GM23338 (cell line): Measurements from ENCODE around the gene CXXC5. TPM values are rescaled to one million over a fixed set of nuclear protein-coding genes. Genes with fewer than 3 reads are reported as not detected.
A peak's percentile ranks its signal among the peaks of the same experiment; 100 is the strongest.

Source experiments
- ATAC-seq: fragments of 200-7000 bp; cut with Tn5 transposase; 3 replicates; pipeline ENCODE4 v1.9.1; 2020
- DNase-seq: peaks from one replicate; pipeline ENCODE4 v3.0.0-alpha.2; 2015; ENCODE audit warnings: low spot score
- H2AFZ ChIP-seq: fragments of 200-600 bp; sonication (generic); 2 replicates; pipeline ENCODE4 v1.8.0; 2016; ENCODE audit warnings: antibody characterized with exemption, mild to moderate bottlenecking, moderate library complexity
- H3F3A ChIP-seq: fragments of 200-600 bp; sonication (generic); replicated peaks from 2 replicates; pipeline ENCODE4 v1.8.0; 2017; ENCODE audit warnings: antibody characterized with exemption, mixed run types, low read depth
- H3K27ac ChIP-seq: fragments of 200-600 bp; sonication (generic); 2 replicates; pipeline ENCODE4 v1.6.1; 2016; ENCODE audit warnings: low read depth
- H3K27me3 ChIP-seq: fragments of 200-600 bp; sonication (generic); 2 replicates; pipeline ENCODE4 v1.8.0; 2016; ENCODE audit warnings: mild to moderate bottlenecking, mixed run types, moderate library complexity; ENCODE audit not compliant: insufficient read depth
- H3K36me3 ChIP-seq: fragments of 200-600 bp; sonication (generic); 2 replicates; pipeline ENCODE4 v1.8.0; 2016; ENCODE audit warnings: mild to moderate bottlenecking; ENCODE audit not compliant: insufficient read depth
- H3K4me1 ChIP-seq: fragments of 200-600 bp; sonication (generic); 2 replicates; pipeline ENCODE4 v1.8.0; 2016; ENCODE audit warnings: mild to moderate bottlenecking, moderate library complexity; ENCODE audit not compliant: insufficient read depth
- H3K4me2 ChIP-seq: fragments of 200-600 bp; sonication (generic); 2 replicates; pipeline ENCODE4 v1.7.1; 2017; ENCODE audit warnings: mixed run types
- H3K4me3 ChIP-seq: fragments of 200-600 bp; sonication (generic); 2 replicates; pipeline ENCODE4 v1.6.1; 2016; ENCODE audit warnings: mixed run types
- H3K79me2 ChIP-seq: fragments of 200-600 bp; sonication (generic); replicated peaks from 2 replicates; pipeline ENCODE4 v1.8.0; 2017; ENCODE audit warnings: mild to moderate bottlenecking; ENCODE audit not compliant: insufficient read depth
- H3K9me2 ChIP-seq: fragments of 200-600 bp; sonication (generic); 2 replicates; pipeline ENCODE4 v1.8.0; 2017; ENCODE audit not compliant: insufficient read depth
- H4K20me1 ChIP-seq: fragments of 200-600 bp; sonication (generic); replicated peaks from 2 replicates; pipeline ENCODE4 v1.8.0; 2017; ENCODE audit warnings: mild to moderate bottlenecking; ENCODE audit not compliant: insufficient read depth
- H3K27ac Mint-ChIP-seq: 2 replicates; pipeline ENCODE4 v1.8.0; 2020; ENCODE audit warnings: inconsistent platforms, mild to moderate bottlenecking, moderate library complexity, mixed read lengths
- H3K27me3 Mint-ChIP-seq: 3 replicates; pipeline ENCODE4 v1.8.0; 2022; ENCODE audit warnings: low read depth, mild to moderate bottlenecking, moderate library complexity, mixed read lengths, inconsistent platforms; ENCODE audit not compliant: insufficient read depth, poor library complexity
- H3K36me3 Mint-ChIP-seq: 3 replicates; pipeline ENCODE4 v1.8.0; 2021; ENCODE audit warnings: low read depth, mild to moderate bottlenecking, inconsistent platforms, moderate library complexity, mixed read lengths
- H3K4me1 Mint-ChIP-seq: 3 replicates; pipeline ENCODE4 v1.8.0; 2020; ENCODE audit warnings: mild to moderate bottlenecking, inconsistent platforms, mixed read lengths
- H3K4me3 Mint-ChIP-seq: 3 replicates; pipeline ENCODE4 v1.8.0; 2021; ENCODE audit warnings: moderate library complexity, mild to moderate bottlenecking, inconsistent platforms, mixed read lengths
- H3K9me3 Mint-ChIP-seq: 3 replicates; pipeline ENCODE4 v1.8.0; 2020; ENCODE audit warnings: moderate library complexity, mild to moderate bottlenecking, inconsistent platforms, mixed read lengths
- CREB1 ChIP-seq: fragments of 250-450 bp; sonication (Bioruptor Pico); IDR thresholded peaks from 2 replicates; pipeline ENCODE4 v1.5.0; 2020; ENCODE audit warnings: low read depth, mild to moderate bottlenecking, moderate library complexity
- EZH2 ChIP-seq: fragments of 200-600 bp; sonication (generic); IDR thresholded peaks from one replicate; pipeline ENCODE4 v1.8.0; 2017; ENCODE audit warnings: antibody characterized with exemption, mild to moderate bottlenecking, low read depth; ENCODE audit not compliant: unreplicated experiment
- EZH2phosphoT487 ChIP-seq: fragments of 200-600 bp; sonication (generic); IDR thresholded peaks from one replicate; pipeline ENCODE4 v1.8.1; 2018; ENCODE audit warnings: antibody characterized with exemption; ENCODE audit not compliant: unreplicated experiment
- JUNB ChIP-seq: IDR thresholded peaks from one replicate; pipeline ENCODE4 v1.6.1; 2016; ENCODE audit warnings: antibody characterized with exemption; ENCODE audit not compliant: unreplicated experiment
- NANOG ChIP-seq: IDR thresholded peaks from 2 replicates; pipeline ENCODE4 v1.6.1; 2016; ENCODE audit warnings: antibody characterized with exemption, borderline replicate concordance
- ZNF331 ChIP-seq: fragments of 250-450 bp; sonication (Bioruptor Pico); IDR thresholded peaks from 2 replicates; pipeline ENCODE4 v1.5.0; 2020; ENCODE audit warnings: low read depth, mild to moderate bottlenecking, moderate library complexity
- polyA plus RNA-seq: library from polyadenylated mRNA; unstranded; fragments of >200 nt; fragmentation: Nextera tagmentation; extraction: Ambion mirVana; gene quantifications from 2 replicates; pipeline ENCODE4 v1.2.1, GENCODE V29; 2016
- total RNA-seq: library from RNA; depleted of rRNA; stranded (reverse); fragments of >200 nt; shearing (Covaris generic); gene quantifications from 2 replicates; pipeline ENCODE4 v1.2.3, GENCODE V29; 2014
- TF ChIP-seq, protein P1 (sequence below): IDR thresholded peaks from one replicate; pipeline ENCODE4 v1.6.1; 2018; ENCODE audit warnings: antibody characterized with exemption; ENCODE audit not compliant: unreplicated experiment
- TF ChIP-seq, protein P2 (sequence below), 2 experiments: fragments of 200-600 bp in 1 of 2; sonication (generic) in 1 of 2; conservative IDR thresholded peaks; 2 replicates each; pipeline versions ENCODE4 v1.5.1 to v1.6.1; 2016 to 2017; ENCODE audit warnings: antibody characterized with exemption in 2 of 2, low read depth in 2 of 2, mild to moderate bottlenecking in 2 of 2, moderate library complexity in 1 of 2
- TF ChIP-seq, protein P3 (sequence below): IDR thresholded peaks from 2 replicates; pipeline ENCODE4 v1.6.1; 2016; ENCODE audit warnings: antibody characterized with exemption

Gene CXXC5
- total and polyA plus RNA-seq, 2 experiments from 2014 or later = 63.3 to 111 TPM

GRCh38 chr5:139639619-139640380, 8.3 kb upstream of the CXXC5 start:
- Histone ChIP-seq H3K4me2 (peak overlapping the region; percentile 96; the same call in 1 of the 2 replicates), H3K79me2 (no peaks in the 10 kb centered on the region; the same call in 1 of the 2 replicates), H3K27me3 (peaks cover 17% of the 10 kb centered on the region), H3K4me1 (peaks cover 81% of the 10 kb centered on the region), H3K27ac (no peak overlapping the region), H3K9me2 (no peaks in the 10 kb centered on the region), H3F3A (peaks cover 47% of the 10 kb centered on the region), H3K36me3 (no peaks in the 10 kb centered on the region), H4K20me1 (0 out of 2 replicates have a peak, but pooled peaks cover 3% of the 10 kb centered on the region), H2AFZ (no peak overlapping the region), H3K4me3 (no peak overlapping the region)
- Mint-ChIP-seq H3K36me3 (no peaks in the 10 kb centered on the region; the same call in 2 of the 3 replicates), H3K4me1 (peaks cover 82% of the 10 kb centered on the region), H3K27me3 (peaks cover 48% of the 10 kb centered on the region), H3K9me3 (no peaks in the 10 kb centered on the region), H3K27ac (no peak overlapping the region), H3K4me3 (peak overlapping the region; percentile 8; the same call in 1 of the 3 replicates)
- ATAC-seq = no peak
- DNase-seq = no peak
- no peak for TF ChIP-seq CREB1 (CRISPR knock-in tag)
- TF ChIP-seq ZNF331 (CRISPR knock-in tag) = no peak
- no peak for TF ChIP-seq NANOG
- no peak for TF ChIP-seq EZH2
- TF ChIP-seq, protein P1, sequence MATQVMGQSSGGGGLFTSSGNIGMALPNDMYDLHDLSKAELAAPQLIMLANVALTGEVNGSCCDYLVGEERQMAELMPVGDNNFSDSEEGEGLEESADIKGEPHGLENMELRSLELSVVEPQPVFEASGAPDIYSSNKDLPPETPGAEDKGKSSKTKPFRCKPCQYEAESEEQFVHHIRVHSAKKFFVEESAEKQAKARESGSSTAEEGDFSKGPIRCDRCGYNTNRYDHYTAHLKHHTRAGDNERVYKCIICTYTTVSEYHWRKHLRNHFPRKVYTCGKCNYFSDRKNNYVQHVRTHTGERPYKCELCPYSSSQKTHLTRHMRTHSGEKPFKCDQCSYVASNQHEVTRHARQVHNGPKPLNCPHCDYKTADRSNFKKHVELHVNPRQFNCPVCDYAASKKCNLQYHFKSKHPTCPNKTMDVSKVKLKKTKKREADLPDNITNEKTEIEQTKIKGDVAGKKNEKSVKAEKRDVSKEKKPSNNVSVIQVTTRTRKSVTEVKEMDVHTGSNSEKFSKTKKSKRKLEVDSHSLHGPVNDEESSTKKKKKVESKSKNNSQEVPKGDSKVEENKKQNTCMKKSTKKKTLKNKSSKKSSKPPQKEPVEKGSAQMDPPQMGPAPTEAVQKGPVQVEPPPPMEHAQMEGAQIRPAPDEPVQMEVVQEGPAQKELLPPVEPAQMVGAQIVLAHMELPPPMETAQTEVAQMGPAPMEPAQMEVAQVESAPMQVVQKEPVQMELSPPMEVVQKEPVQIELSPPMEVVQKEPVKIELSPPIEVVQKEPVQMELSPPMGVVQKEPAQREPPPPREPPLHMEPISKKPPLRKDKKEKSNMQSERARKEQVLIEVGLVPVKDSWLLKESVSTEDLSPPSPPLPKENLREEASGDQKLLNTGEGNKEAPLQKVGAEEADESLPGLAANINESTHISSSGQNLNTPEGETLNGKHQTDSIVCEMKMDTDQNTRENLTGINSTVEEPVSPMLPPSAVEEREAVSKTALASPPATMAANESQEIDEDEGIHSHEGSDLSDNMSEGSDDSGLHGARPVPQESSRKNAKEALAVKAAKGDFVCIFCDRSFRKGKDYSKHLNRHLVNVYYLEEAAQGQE = no peak
- TF ChIP-seq EZH2phosphoT487 = no peak
- TF ChIP-seq, protein P2, sequence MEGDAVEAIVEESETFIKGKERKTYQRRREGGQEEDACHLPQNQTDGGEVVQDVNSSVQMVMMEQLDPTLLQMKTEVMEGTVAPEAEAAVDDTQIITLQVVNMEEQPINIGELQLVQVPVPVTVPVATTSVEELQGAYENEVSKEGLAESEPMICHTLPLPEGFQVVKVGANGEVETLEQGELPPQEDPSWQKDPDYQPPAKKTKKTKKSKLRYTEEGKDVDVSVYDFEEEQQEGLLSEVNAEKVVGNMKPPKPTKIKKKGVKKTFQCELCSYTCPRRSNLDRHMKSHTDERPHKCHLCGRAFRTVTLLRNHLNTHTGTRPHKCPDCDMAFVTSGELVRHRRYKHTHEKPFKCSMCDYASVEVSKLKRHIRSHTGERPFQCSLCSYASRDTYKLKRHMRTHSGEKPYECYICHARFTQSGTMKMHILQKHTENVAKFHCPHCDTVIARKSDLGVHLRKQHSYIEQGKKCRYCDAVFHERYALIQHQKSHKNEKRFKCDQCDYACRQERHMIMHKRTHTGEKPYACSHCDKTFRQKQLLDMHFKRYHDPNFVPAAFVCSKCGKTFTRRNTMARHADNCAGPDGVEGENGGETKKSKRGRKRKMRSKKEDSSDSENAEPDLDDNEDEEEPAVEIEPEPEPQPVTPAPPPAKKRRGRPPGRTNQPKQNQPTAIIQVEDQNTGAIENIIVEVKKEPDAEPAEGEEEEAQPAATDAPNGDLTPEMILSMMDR (conservative IDR thresholded peaks at IDR 0.05; ENCODE audit: low read depth in 2 of 2) = no peak
- TF ChIP-seq JUNB = no peak
- TF ChIP-seq, protein P3, sequence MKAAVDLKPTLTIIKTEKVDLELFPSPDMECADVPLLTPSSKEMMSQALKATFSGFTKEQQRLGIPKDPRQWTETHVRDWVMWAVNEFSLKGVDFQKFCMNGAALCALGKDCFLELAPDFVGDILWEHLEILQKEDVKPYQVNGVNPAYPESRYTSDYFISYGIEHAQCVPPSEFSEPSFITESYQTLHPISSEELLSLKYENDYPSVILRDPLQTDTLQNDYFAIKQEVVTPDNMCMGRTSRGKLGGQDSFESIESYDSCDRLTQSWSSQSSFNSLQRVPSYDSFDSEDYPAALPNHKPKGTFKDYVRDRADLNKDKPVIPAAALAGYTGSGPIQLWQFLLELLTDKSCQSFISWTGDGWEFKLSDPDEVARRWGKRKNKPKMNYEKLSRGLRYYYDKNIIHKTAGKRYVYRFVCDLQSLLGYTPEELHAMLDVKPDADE = no peak
